KMS-11 (cell line): ENCODE measurements around the gene CEACAM19.
"Not testable (repeated sequence)": the region's sequence is repeated elsewhere in the genome, so short reads cannot be mapped to it uniquely, and the experiment has no call there.

Experiments
- H2AFZ ChIP-seq: fragments of 200-600 bp; sonication (generic); 2 replicates; pipeline ENCODE4 v1.6.1; 2016; ENCODE audit warnings: antibody characterized with exemption, mixed run types, low read depth
- H3K27ac ChIP-seq: fragments of 200-600 bp; sonication (generic); 2 replicates; pipeline ENCODE4 v1.6.1; 2016; ENCODE audit warnings: mild to moderate bottlenecking, mixed run types
- H3K27me3 ChIP-seq: fragments of 200-600 bp; sonication (generic); 2 replicates; pipeline ENCODE4 v1.6.1; 2017; ENCODE audit warnings: mild to moderate bottlenecking, low read depth, mixed run types, moderate library complexity; ENCODE audit not compliant: insufficient read depth
- H3K36me3 ChIP-seq: fragments of 200-600 bp; sonication (generic); 2 replicates; pipeline ENCODE4 v1.6.1; 2017; ENCODE audit warnings: mild to moderate bottlenecking, mixed run types; ENCODE audit not compliant: insufficient read depth
- H3K4me1 ChIP-seq: fragments of 200-600 bp; sonication (generic); 2 replicates; pipeline ENCODE4 v1.6.1; 2016; ENCODE audit warnings: mild to moderate bottlenecking, low read depth, mixed run types; ENCODE audit not compliant: poor library complexity, severe bottlenecking
- H3K4me2 ChIP-seq: fragments of 200-600 bp; sonication (generic); 2 replicates; pipeline ENCODE4 v1.7.0; 2016; ENCODE audit warnings: mild to moderate bottlenecking, mixed run types
- H3K4me3 ChIP-seq: fragments of 200-600 bp; sonication (generic); IDR thresholded peaks from 2 replicates; pipeline ENCODE4 v1.6.1; 2017; ENCODE audit warnings: low read depth, low read length, mixed read lengths; ENCODE audit not compliant: insufficient read depth
- H3K79me2 ChIP-seq: fragments of 200-600 bp; sonication (generic); 2 replicates; pipeline ENCODE4 v1.6.1; 2016; ENCODE audit warnings: low read depth, mixed run types; ENCODE audit not compliant: insufficient read depth
- H3K9ac ChIP-seq: fragments of 200-600 bp; sonication (generic); 2 replicates; pipeline ENCODE4 v1.6.1; 2016; ENCODE audit warnings: mild to moderate bottlenecking, mixed run types
- H4K20me1 ChIP-seq: fragments of 200-600 bp; sonication (generic); 2 replicates; pipeline ENCODE4 v1.6.1; 2016; ENCODE audit warnings: mild to moderate bottlenecking, mixed run types; ENCODE audit not compliant: insufficient read depth
- CTCF ChIP-seq: fragments of 200-600 bp; sonication (generic); conservative IDR thresholded peaks from 2 replicates; pipeline ENCODE4 v1.6.1; 2017; ENCODE audit warnings: low read depth, mild to moderate bottlenecking, antibody characterized with exemption, low read length, moderate library complexity, mixed read lengths

CEACAM19 gene

GRCh38 chr19:44671400-44671799 is at the start of gene CEACAM19:
TSS of gene CEACAM19 (plus strand) at chr19:44671482. CDS start at chr19:44671932, 450 bp downstream.
- Histone ChIP-seq H3K79me2 (no peaks in the 10 kb centered on the region), H3K9ac (no peak within 1 kb of the TSS), H2AFZ (no peak within 1 kb of the TSS), H4K20me1 (no peaks in the 10 kb centered on the region), H3K4me2 (no peak within 1 kb of the TSS), H3K27ac (no peak within 1 kb of the TSS), H3K4me3 (no peak within 1 kb of the TSS), H3K4me1 (no peaks in the 10 kb centered on the region), H3K27me3 (no peaks in the 10 kb centered on the region), H3K36me3 (no peaks in the 10 kb centered on the region)
- no peak for TF ChIP-seq CTCF

GRCh38 chr19:44623080-44623479 is 48.2 kb upstream of the CEACAM19 start:
- no peak overlapping the region for H2AFZ ChIP-seq
- no peaks in the 10 kb centered on the region for H4K20me1 ChIP-seq
- no peak for TF ChIP-seq CTCF
- no peaks in the 10 kb centered on the region for H3K36me3 ChIP-seq
- no peaks in the 10 kb centered on the region for H3K27me3 ChIP-seq
- no peaks in the 10 kb centered on the region for H3K79me2 ChIP-seq
- H3K27ac ChIP-seq: no peak overlapping the region
- H3K4me2 ChIP-seq: no peak overlapping the region
- H3K4me3 ChIP-seq: no peak overlapping the region
- no peaks in the 10 kb centered on the region for H3K4me1 ChIP-seq
- H3K9ac ChIP-seq: no peak overlapping the region

- Histone ChIP-seq H3K4me2 (no peak overlapping the region), H3K36me3 (no peaks in the 10 kb centered on the region), H2AFZ (no peak overlapping the region), H3K4me3 (no peak overlapping the region), H3K9ac (no peak overlapping the region), H3K27me3 (no peaks in the 10 kb centered on the region), H3K4me1 (no peaks in the 10 kb centered on the region), H3K79me2 (no peaks in the 10 kb centered on the region), H4K20me1 (no peaks in the 10 kb centered on the region), H3K27ac (no peak overlapping the region)
- TF ChIP-seq CTCF: no peak
Measured at GRCh38 chr19:44623626-44624025, 47.7 kb upstream of the CEACAM19 start.

GRCh38 chr19:44624840-44625354 is 46.4 kb upstream of the CEACAM19 start:
- no peaks in the 10 kb centered on the region for H3K36me3 ChIP-seq
- H3K4me3 ChIP-seq: no peak overlapping the region
- no peaks in the 10 kb centered on the region for H3K4me1 ChIP-seq
- no peak overlapping the region for H3K27ac ChIP-seq
- no peak overlapping the region for H3K4me2 ChIP-seq
- no peak overlapping the region for H2AFZ ChIP-seq
- H4K20me1 ChIP-seq: no peaks in the 10 kb centered on the region
- no peak overlapping the region for H3K9ac ChIP-seq
- TF ChIP-seq CTCF: no peak
- no peaks in the 10 kb centered on the region for H3K27me3 ChIP-seq
- H3K79me2 ChIP-seq: no peaks in the 10 kb centered on the region

GRCh38 chr19:44625637-44626036 is 45.6 kb upstream of the CEACAM19 start:
- H3K9ac ChIP-seq, H3K27me3 ChIP-seq, H3K4me1 ChIP-seq, H2AFZ ChIP-seq, H3K4me2 ChIP-seq, H4K20me1 ChIP-seq, H3K79me2 ChIP-seq, H3K27ac ChIP-seq, H3K36me3 ChIP-seq, H3K4me3 ChIP-seq: not testable (repeated sequence)
